ENCODE results near the gene MICALL2.

MICALL2 gene

GRCh38 chr7:1458683-1459511, at the start of gene MICALL2:
Gene MICALL2, minus strand, starts transcription at chr7:1459470. Its CDS starts 144 bp downstream, at chr7:1459326.
- peak within 1 kb of the TSS; percentile 85 for H3K9ac ChIP-seq (ENCODE audit: low read depth, low read length, poor library complexity, severe bottlenecking)

GRCh38 chr7:1508277-1508758, 49.0 kb upstream of the MICALL2 start:
- peaks cover 8% of the 10 kb centered on the region for H4K20me1 ChIP-seq (ENCODE audit: insufficient read depth, low read length, poor library complexity, severe bottlenecking)
- peak overlapping the region; percentile 15 for H3K4me3 ChIP-seq (ENCODE audit: low read length, poor library complexity, severe bottlenecking)
- H3F3A ChIP-seq (ENCODE audit: low read depth) = peaks cover 16% of the 10 kb centered on the region; the same call in 1 of the 2 replicates
- H2AFZ ChIP-seq (ENCODE audit: low read length) = no peak overlapping the region
- no peaks in the 10 kb centered on the region for H3K36me3 ChIP-seq (ENCODE audit: insufficient read depth, low read length)
- peak overlapping the region; percentile 82 for H3K4me2 ChIP-seq (ENCODE audit: low read depth, low read length, poor library complexity, severe bottlenecking)
- H3K9me2 ChIP-seq (replicated peaks; ENCODE audit: low read depth, low read length) = no peaks in the 10 kb centered on the region
- no peaks in the 10 kb centered on the region for H3K9me3 ChIP-seq (ENCODE audit: insufficient read depth, low read depth, low read length)
- H3K9ac ChIP-seq (ENCODE audit: low read depth, low read length, poor library complexity, severe bottlenecking) = peak overlapping the region; percentile 50
- H3K4me1 ChIP-seq (ENCODE audit: insufficient read depth, low read length, poor library complexity, severe bottlenecking) = peaks cover 76% of the 10 kb centered on the region
- H3K27me3 ChIP-seq (ENCODE audit: insufficient read depth, low read length, poor library complexity, severe bottlenecking) = no peaks in the 10 kb centered on the region
- TF ChIP-seq EZH2phosphoT487 (IDR thresholded peaks at IDR 0.05; ENCODE audit: borderline replicate concordance) = no peak
- TF ChIP-seq CTCF (conservative IDR thresholded peaks at IDR 0.05; ENCODE audit: low read length) = no peak
- peaks cover 48% of the 10 kb centered on the region for H3K79me2 ChIP-seq (ENCODE audit: insufficient read depth, low read length)

More at GRCh38 chr7:1458683-1459511, at the start of gene MICALL2:
- Histone ChIP-seq H3K27me3 (ENCODE audit: insufficient read depth, low read length, poor library complexity, severe bottlenecking) (no peaks in the 10 kb centered on the region), H3K36me3 (ENCODE audit: insufficient read depth, low read length) (no peaks in the 10 kb centered on the region), H3K4me3 (ENCODE audit: low read length, poor library complexity, severe bottlenecking) (peak within 1 kb of the TSS; percentile 80), H4K20me1 (ENCODE audit: insufficient read depth, low read length, poor library complexity, severe bottlenecking) (no peaks in the 10 kb centered on the region), H3K4me2 (ENCODE audit: low read depth, low read length, poor library complexity, severe bottlenecking) (peak within 1 kb of the TSS; percentile 93), H3K4me1 (ENCODE audit: insufficient read depth, low read length, poor library complexity, severe bottlenecking) (peaks cover 55% of the 10 kb centered on the region), H3F3A (ENCODE audit: low read depth) (no peaks in the 10 kb centered on the region; the same call in 1 of the 2 replicates), H3K79me2 (ENCODE audit: insufficient read depth, low read length) (peaks cover 7% of the 10 kb centered on the region; the same call in 1 of the 2 replicates), H3K9me2 (replicated peaks; ENCODE audit: low read depth, low read length) (no peaks in the 10 kb centered on the region), H2AFZ (ENCODE audit: low read length) (peak within 1 kb of the TSS; percentile 80; the same call in 1 of the 2 replicates), H3K9me3 (ENCODE audit: insufficient read depth, low read depth, low read length) (no peaks in the 10 kb centered on the region)
- TF ChIP-seq CTCF (conservative IDR thresholded peaks at IDR 0.05; ENCODE audit: low read length) (no peak), EZH2phosphoT487 (IDR thresholded peaks at IDR 0.05; ENCODE audit: borderline replicate concordance) (no peak)

- Histone ChIP-seq H2AFZ (ENCODE audit: low read length) (no peak overlapping the region), H3K4me3 (ENCODE audit: low read length, poor library complexity, severe bottlenecking) (peak overlapping the region; percentile 85), H3K27me3 (ENCODE audit: insufficient read depth, low read length, poor library complexity, severe bottlenecking) (no peaks in the 10 kb centered on the region), H3K9me3 (ENCODE audit: insufficient read depth, low read depth, low read length) (no peaks in the 10 kb centered on the region), H3K9me2 (replicated peaks; ENCODE audit: low read depth, low read length) (no peaks in the 10 kb centered on the region), H3K4me1 (ENCODE audit: insufficient read depth, low read length, poor library complexity, severe bottlenecking) (peaks cover 68% of the 10 kb centered on the region), H3K36me3 (ENCODE audit: insufficient read depth, low read length) (peaks cover 8% of the 10 kb centered on the region; the same call in 1 of the 2 replicates), H3K79me2 (ENCODE audit: insufficient read depth, low read length) (peaks cover 49% of the 10 kb centered on the region), H4K20me1 (ENCODE audit: insufficient read depth, low read length, poor library complexity, severe bottlenecking) (peaks cover 31% of the 10 kb centered on the region), H3K4me2 (ENCODE audit: low read depth, low read length, poor library complexity, severe bottlenecking) (peak overlapping the region; percentile 97), H3K9ac (ENCODE audit: low read depth, low read length, poor library complexity, severe bottlenecking) (peak overlapping the region; percentile 88), H3F3A (ENCODE audit: low read depth) (peaks cover 16% of the 10 kb centered on the region; the same call in 1 of the 2 replicates)
- TF ChIP-seq CTCF (conservative IDR thresholded peaks at IDR 0.05; ENCODE audit: low read length) (no peak), EZH2phosphoT487 (IDR thresholded peaks at IDR 0.05; ENCODE audit: borderline replicate concordance) (no peak)
These were observed 46.7 kb upstream of the MICALL2 start for GRCh38 chr7:1505731-1506550.
